ENCODE results near the gene TRIM47.

TRIM47 gene

GRCh38 chr17:75828076-75828400 lies 50.3 kb downstream of the TRIM47 start:
- DNase-seq: no peak

DNA sequence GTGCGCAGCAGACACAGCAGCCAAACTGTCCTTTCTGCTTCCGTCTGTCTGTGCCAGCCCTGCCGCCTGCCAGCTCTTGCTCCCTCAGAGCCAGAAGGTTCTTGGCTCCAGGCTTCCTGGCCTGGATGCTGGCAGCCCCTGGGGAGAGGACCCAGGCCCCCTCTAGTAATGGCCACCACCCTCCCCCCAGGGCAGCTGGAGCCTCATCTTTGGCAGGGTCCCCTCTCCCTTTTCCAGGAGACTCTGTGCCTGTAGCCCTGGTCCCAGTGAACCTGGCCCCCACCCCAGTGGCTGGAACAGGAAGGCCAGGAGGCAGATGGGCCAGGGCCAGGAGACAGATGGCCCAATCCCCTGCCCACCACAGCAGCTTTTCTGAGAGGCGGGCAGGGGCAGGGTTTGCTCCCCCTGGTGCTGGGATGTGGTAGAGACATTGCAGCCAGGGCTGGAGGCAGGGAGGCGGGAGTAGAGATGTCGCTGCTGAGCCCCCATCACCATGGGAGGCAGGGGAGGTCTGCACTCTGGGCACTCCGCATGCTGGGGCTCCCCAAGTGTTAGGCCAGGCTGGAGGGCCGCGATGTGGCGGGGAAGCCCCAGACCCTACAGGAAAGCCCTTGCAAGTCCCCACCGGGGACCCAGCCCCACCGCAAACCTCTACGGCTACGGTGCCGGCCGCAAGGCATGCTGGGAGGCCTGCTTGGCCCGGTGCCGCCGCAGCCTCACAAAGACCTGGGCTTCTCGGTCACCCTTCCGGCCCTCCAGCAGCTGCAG lies 50.9 kb downstream of the TRIM47 start:
- no peak for DNase-seq

- no peak for DNase-seq
Measured at GRCh38 chr17:75826561-75827307, 51.6 kb downstream of the TRIM47 start.

DNA sequence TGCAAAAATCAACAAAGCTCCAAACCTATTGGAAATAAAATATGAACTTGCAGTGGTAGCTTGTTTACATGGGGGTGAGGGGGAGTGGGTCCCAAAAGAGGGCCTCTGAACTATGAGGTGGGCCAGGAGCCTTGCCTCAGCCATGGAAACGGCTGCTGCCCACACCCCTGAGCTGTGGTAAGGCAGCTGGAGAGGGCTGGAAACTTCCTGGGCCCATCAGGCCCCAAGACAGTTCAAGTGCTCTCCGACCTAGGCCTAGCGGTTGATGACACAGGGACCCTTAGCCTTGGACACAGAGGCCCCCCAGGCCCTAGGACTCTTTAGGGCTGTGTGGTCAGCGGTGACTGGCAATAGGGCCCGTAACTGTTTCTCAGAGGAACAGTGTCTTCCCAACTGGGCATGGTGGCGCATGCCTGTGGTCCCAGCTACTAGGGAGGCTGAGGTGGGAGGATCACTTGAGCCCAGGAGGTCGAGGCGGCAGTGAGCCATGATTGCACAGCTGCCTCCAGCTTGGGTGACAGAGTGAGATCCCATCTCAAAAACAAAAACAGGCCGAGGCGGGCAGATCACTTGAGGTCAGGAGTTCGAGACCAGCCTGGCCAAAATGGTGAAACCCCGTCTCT lies 52.5 kb downstream of the TRIM47 start:
- no peak for DNase-seq

GRCh38 chr17:75825149-75825552 lies 53.2 kb downstream of the TRIM47 start:
- no peak for DNase-seq

- no peak for DNase-seq
Measured at GRCh38 chr17:75824666-75825065, 53.7 kb downstream of the TRIM47 start.
